Measurements from ENCODE around the gene JAG1. TPM values are rescaled to one million over a fixed set of nuclear protein-coding genes. Genes with fewer than 3 reads are reported as not detected.

The JAG1 gene
- total and polyA plus RNA-seq, 2 of the 4 experiments (the other 2 are of a cell fraction) = 10.2 to 22.6 TPM

DNA sequence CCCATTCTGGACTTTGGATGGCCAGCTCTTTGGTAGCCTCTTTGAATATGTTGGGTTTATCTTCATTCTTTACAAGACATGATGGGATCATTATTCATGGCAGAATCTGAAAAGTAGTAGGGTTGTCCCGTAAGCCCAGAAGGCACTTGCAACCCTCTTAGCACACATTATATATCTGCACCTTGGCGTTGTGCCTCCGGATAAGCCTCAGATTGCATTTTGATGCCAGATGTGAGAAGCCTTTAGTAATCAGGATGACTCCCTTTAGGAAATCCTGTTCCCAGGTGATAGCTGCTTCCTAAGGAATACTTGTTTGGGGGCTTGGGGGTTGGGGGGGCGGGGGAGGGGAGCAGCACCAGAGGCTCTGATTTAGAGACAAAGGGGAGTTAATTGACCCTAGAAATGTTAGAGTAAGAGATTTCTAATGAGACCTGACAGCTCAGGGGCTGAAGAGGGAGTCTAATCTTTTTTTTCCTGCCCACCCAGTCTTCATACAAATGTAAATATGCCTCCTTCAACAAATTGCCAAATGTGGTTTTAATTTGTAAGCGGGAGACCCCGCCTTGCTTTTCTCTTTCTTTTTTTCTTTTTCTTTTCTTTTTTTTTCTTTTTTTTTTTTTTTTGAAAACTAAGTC, 55.1 kb downstream of the JAG1 start:
- H2AFZ ChIP-seq (replicated peaks; ENCODE audit: low read length, poor library complexity) = no peak overlapping the region
- H3K9me3 ChIP-seq (ENCODE audit: control insufficient read depth, insufficient read depth, low read length) = no peaks in the 10 kb centered on the region
- no TSS peak for BruUV-seq (replicated peaks)
- dilution Hi-C loops (cut with HindIII; ENCODE audit: low sequenced_read_pairs, unreplicated experiment) (no loop called here), in situ Hi-C loops (cut with MboI; ENCODE audit: low sequenced_read_pairs) (no loop called here), intact Hi-C loops (cut with micrococcal nuclease) (no loop called here)
- H3K4me2 ChIP-seq (ENCODE audit: low read depth, low read length) = no peak overlapping the region
- no peaks in the 10 kb centered on the region for H3K36me3 ChIP-seq (ENCODE audit: control insufficient read depth, insufficient read depth, low read length)
- H3K9ac ChIP-seq (ENCODE audit: low read depth, low read length) = no peak overlapping the region
- peak overlapping the region; percentile 54; the same call in 1 of the 2 replicates for H2BK20ac ChIP-seq (ENCODE audit: low read depth, low read length)
- no peak overlapping the region for H4K5ac ChIP-seq (ENCODE audit: low read depth, low read length)
- no peak overlapping the region for H3K56ac ChIP-seq (ENCODE audit: extremely low read depth, insufficient read depth, low read length)
- no peak overlapping the region for H3K14ac ChIP-seq (replicated peaks; ENCODE audit: low read depth, low read length)
- CTCF ChIA-PET = interaction anchor here (0.8 to 1.0 kb wide), 3 partner anchors 8 to 292 kb away, joined by 3 to 9 read pairs (median 4); no protein-coding TSS in a partner anchor
- H4K91ac ChIP-seq (ENCODE audit: insufficient read depth, low read depth, low read length) = 0 out of 2 replicates have a peak overlapping the region, but pooled peaks have one; percentile 40
- peak overlapping the region; percentile 82; the same call in 1 of the 2 replicates for H2AK5ac ChIP-seq (ENCODE audit: low read depth, low read length)
- no peak overlapping the region for H2AK9ac ChIP-seq (replicated peaks; ENCODE audit: low read depth, low read length, poor library complexity)
- no peaks in the 10 kb centered on the region for H3K27me3 ChIP-seq (ENCODE audit: control insufficient read depth, insufficient read depth, low read length)
- ATAC-seq (ENCODE audit: low read depth) (no peak), DNase-seq (no peak)
- no peak overlapping the region for H3K18ac ChIP-seq (ENCODE audit: low read depth, low read length)
- H2BK5ac ChIP-seq (ENCODE audit: low read depth, low read length, poor library complexity, severe bottlenecking) = no peak overlapping the region
- 0 out of 2 replicates have a peak overlapping the region, but pooled peaks have one; percentile 40 for H2BK120ac ChIP-seq (ENCODE audit: low read depth, low read length)
- H3K27ac ChIP-seq (ENCODE audit: insufficient read depth, low read length) = no peak overlapping the region
- peak overlapping the region; percentile 17; the same call in 1 of the 2 replicates for H3K4ac ChIP-seq (ENCODE audit: low read depth, low read length)
- H3K4me3 ChIP-seq (ENCODE audit: insufficient read depth, low read depth, low read length) = no peak overlapping the region
- no peak overlapping the region; the same call in 2 of the 3 replicates for H2BK15ac ChIP-seq (ENCODE audit: low read depth, low read length)
- H3K79me1 ChIP-seq (ENCODE audit: low read depth in 1 of 2, low read length in 2 of 2) = peaks cover 0 to 3% of the 10 kb centered on the region in 2 experiments; a peak in 1 of 4 replicates
- no peaks in the 10 kb centered on the region for H4K20me1 ChIP-seq (ENCODE audit: insufficient read depth, low read length)
- peaks cover 11% of the 10 kb centered on the region for H3K4me1 ChIP-seq (ENCODE audit: control insufficient read depth, insufficient read depth, low read length)
- H4K8ac ChIP-seq (ENCODE audit: low read depth in 2 of 2, low read length in 2 of 2) = no peak overlapping the region
- 80% methylated on average over 1 of the region's 6 CpGs; no CpG with 5 or more reads in 1 of the 2 experiments for WGBS, 2 experiments (ENCODE audit: extremely low coverage in 2 of 2, insufficient read length in 1 of 2)
- H3K9me1 ChIP-seq (ENCODE audit: insufficient read depth, low read length) = peaks cover 6% of the 10 kb centered on the region
- POLR2A ChIA-PET (ENCODE audit: unreplicated experiment) = no interaction called here
- H3K23ac ChIP-seq (ENCODE audit: low read depth, low read length) = no peak overlapping the region
- no peak for TF ChIP-seq MXI1 (IDR thresholded peaks at IDR 0.05; ENCODE audit: borderline replicate concordance, low read depth, low read length)
- no peak for TF ChIP-seq RAD21 (IDR thresholded peaks at IDR 0.05; ENCODE audit: low read length)
- TF ChIP-seq RFX5 (IDR thresholded peaks at IDR 0.05; ENCODE audit: low read depth, low read length) = no peak
- TF ChIP-seq CEBPB (IDR thresholded peaks at IDR 0.05; ENCODE audit: low read depth, low read length) = no peak
- no peak for TF ChIP-seq MAFK (IDR thresholded peaks at IDR 0.05; ENCODE audit: low read depth, low read length)
- TF ChIP-seq, protein P1, sequence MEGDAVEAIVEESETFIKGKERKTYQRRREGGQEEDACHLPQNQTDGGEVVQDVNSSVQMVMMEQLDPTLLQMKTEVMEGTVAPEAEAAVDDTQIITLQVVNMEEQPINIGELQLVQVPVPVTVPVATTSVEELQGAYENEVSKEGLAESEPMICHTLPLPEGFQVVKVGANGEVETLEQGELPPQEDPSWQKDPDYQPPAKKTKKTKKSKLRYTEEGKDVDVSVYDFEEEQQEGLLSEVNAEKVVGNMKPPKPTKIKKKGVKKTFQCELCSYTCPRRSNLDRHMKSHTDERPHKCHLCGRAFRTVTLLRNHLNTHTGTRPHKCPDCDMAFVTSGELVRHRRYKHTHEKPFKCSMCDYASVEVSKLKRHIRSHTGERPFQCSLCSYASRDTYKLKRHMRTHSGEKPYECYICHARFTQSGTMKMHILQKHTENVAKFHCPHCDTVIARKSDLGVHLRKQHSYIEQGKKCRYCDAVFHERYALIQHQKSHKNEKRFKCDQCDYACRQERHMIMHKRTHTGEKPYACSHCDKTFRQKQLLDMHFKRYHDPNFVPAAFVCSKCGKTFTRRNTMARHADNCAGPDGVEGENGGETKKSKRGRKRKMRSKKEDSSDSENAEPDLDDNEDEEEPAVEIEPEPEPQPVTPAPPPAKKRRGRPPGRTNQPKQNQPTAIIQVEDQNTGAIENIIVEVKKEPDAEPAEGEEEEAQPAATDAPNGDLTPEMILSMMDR (conservative IDR thresholded peaks at IDR 0.05; ENCODE audit: low read depth, low read length) = no peak
- TF ChIP-seq RCOR1 (IDR thresholded peaks at IDR 0.05; ENCODE audit: insufficient replicate concordance, low read length) = no peak
- TF ChIP-seq, protein P2, sequence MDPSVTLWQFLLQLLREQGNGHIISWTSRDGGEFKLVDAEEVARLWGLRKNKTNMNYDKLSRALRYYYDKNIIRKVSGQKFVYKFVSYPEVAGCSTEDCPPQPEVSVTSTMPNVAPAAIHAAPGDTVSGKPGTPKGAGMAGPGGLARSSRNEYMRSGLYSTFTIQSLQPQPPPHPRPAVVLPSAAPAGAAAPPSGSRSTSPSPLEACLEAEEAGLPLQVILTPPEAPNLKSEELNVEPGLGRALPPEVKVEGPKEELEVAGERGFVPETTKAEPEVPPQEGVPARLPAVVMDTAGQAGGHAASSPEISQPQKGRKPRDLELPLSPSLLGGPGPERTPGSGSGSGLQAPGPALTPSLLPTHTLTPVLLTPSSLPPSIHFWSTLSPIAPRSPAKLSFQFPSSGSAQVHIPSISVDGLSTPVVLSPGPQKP (IDR thresholded peaks at IDR 0.05; ENCODE audit: borderline replicate concordance, low read depth, low read length) = no peak
- no peak for TF ChIP-seq MAZ (IDR thresholded peaks at IDR 0.05; ENCODE audit: borderline replicate concordance, low read depth, low read length)
- TF ChIP-seq POLR2A (IDR thresholded peaks at IDR 0.05; ENCODE audit: low read depth, low read length) = no peak
- no peak for TF ChIP-seq CHD1 (IDR thresholded peaks at IDR 0.05; ENCODE audit: low read depth, low read length)
- TF ChIP-seq, protein P3, sequence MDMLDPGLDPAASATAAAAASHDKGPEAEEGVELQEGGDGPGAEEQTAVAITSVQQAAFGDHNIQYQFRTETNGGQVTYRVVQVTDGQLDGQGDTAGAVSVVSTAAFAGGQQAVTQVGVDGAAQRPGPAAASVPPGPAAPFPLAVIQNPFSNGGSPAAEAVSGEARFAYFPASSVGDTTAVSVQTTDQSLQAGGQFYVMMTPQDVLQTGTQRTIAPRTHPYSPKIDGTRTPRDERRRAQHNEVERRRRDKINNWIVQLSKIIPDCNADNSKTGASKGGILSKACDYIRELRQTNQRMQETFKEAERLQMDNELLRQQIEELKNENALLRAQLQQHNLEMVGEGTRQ (IDR thresholded peaks at IDR 0.05; ENCODE audit: low read depth, low read length) = no peak
- TF ChIP-seq SMC3 (IDR thresholded peaks at IDR 0.05; ENCODE audit: low read depth, low read length) = no peak
- TF ChIP-seq NFE2L2 (IDR thresholded peaks at IDR 0.05; ENCODE audit: low read depth, low read length) = no peak
- TF ChIP-seq BHLHE40 (IDR thresholded peaks at IDR 0.05; ENCODE audit: low read depth, low read length) = no peak

Data from IMR-90 (cell line).